ENCODE results near the gene TMEM263. TPM values are rescaled to one million over a fixed set of nuclear protein-coding genes. Genes with fewer than 3 reads are reported as not detected.
A peak's percentile ranks its signal among the peaks of the same experiment; 100 is the strongest.

Gene TMEM263
- total and polyA plus RNA-seq, 2 of the 13 experiments (the other 11 are each of a cell fraction or from before 2014, with no cell fraction given), result 25.9 to 58.6 TPM

DNA sequence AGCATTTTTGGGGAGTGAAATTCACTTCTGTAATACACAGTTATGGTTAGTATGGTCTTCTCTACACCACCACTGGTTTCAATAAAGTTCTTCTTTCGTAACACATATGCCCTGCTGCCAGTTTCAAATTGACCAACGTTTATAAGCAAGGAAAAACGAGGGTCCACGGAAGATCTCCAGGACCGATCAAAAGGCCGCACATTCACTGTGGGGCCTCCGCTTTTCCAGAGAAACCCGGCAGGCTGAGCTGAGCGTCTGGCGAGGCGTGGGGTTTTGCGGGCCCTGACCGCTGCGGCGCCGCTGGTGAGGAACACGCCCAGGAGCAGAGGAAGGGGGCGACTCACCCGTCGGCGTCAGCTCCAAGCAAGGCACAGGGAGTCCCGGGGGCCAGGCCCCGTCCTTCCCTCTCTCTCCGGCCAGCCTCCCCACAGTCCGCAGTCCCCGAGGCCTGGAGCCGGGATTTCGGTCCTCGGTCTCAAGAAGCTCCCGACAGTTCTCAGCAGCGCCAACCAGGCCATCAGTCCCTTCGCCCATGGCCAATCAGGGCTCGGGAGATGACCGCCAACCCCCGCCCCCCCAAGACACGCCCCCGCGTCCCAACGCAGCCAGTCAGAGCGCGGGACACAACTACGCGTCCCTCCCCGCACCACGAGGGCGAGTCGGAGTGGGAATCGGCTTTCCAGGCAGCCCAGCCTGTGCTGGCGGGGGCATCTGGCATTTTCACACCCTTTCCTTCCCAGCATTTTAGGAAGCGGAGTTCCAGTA lies 31.1 kb downstream of the TMEM263 start, which contains the start of gene MTERF2 (continued):
- TF ChIP-seq ISX (CRISPR knock-in tag; conservative IDR thresholded peaks at IDR 0.05) (no peak), ZGPAT (CRISPR knock-in tag; IDR thresholded peaks at IDR 0.05) (peak; percentile 39; the same call in 1 of the 2 replicates), ZNF382 (CRISPR knock-in tag; IDR thresholded peaks at IDR 0.05; ENCODE audit: borderline replicate concordance) (no peak), ZFX (CRISPR knock-in tag; IDR thresholded peaks at IDR 0.05; ENCODE audit: low read depth) (peak; percentile 97), ZNF101 (CRISPR knock-in tag; IDR thresholded peaks at IDR 0.05; ENCODE audit: borderline replicate concordance, low read depth) (0 out of 2 replicates have a peak, but pooled peaks have one; percentile 49), ZNF451 (CRISPR knock-in tag; IDR thresholded peaks at IDR 0.05) (0 out of 2 replicates have a peak, but pooled peaks have one; percentile 69), LRRFIP1 (CRISPR knock-in tag; conservative IDR thresholded peaks at IDR 0.05) (no peak), MZF1 (CRISPR knock-in tag; IDR thresholded peaks at IDR 0.05; ENCODE audit: borderline replicate concordance) (no peak), ARNT2 (CRISPR knock-in tag; IDR thresholded peaks at IDR 0.05; ENCODE audit: low read depth) (no peak; the same call in 1 of the 2 replicates), ZNF232 (CRISPR knock-in tag; IDR thresholded peaks at IDR 0.05; ENCODE audit: borderline replicate concordance) (0 out of 2 replicates have a peak, but pooled peaks have one; percentile 17), ATF1 (CRISPR knock-in tag; IDR thresholded peaks at IDR 0.05) (no peak), ZNF513 (CRISPR knock-in tag; conservative IDR thresholded peaks at IDR 0.05) (no peak), ZFY (CRISPR knock-in tag; IDR thresholded peaks at IDR 0.05) (peak; percentile 97), ZNF709 (CRISPR knock-in tag; IDR thresholded peaks at IDR 0.05) (peak; percentile 77; the same call in 1 of the 2 replicates), ZNF331 (CRISPR knock-in tag; IDR thresholded peaks at IDR 0.05) (no peak; the same call in 1 of the 2 replicates), ZNF761 (CRISPR knock-in tag; conservative IDR thresholded peaks at IDR 0.05) (peak; percentile 56; the same call in 1 of the 2 replicates), BORCS8-MEF2B (CRISPR knock-in tag; IDR thresholded peaks at IDR 0.05) (peak; percentile 92), FOSL1 (CRISPR knock-in tag; IDR thresholded peaks at IDR 0.05; ENCODE audit: borderline replicate concordance) (peak; percentile 15; the same call in 1 of the 2 replicates)
- TF ChIP-seq, protein P1, sequence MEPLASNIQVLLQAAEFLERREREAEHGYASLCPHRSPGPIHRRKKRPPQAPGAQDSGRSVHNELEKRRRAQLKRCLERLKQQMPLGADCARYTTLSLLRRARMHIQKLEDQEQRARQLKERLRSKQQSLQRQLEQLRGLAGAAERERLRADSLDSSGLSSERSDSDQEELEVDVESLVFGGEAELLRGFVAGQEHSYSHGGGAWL (CRISPR knock-in tag; IDR thresholded peaks at IDR 0.05), result peak; percentile 51; the same call in 1 of the 2 replicates
- TF ChIP-seq, protein P2, sequence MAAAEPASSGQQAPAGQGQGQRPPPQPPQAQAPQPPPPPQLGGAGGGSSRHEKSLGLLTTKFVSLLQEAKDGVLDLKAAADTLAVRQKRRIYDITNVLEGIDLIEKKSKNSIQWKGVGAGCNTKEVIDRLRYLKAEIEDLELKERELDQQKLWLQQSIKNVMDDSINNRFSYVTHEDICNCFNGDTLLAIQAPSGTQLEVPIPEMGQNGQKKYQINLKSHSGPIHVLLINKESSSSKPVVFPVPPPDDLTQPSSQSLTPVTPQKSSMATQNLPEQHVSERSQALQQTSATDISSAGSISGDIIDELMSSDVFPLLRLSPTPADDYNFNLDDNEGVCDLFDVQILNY (CRISPR knock-in tag; conservative IDR thresholded peaks at IDR 0.05), result no peak
- TF ChIP-seq, protein P3, sequence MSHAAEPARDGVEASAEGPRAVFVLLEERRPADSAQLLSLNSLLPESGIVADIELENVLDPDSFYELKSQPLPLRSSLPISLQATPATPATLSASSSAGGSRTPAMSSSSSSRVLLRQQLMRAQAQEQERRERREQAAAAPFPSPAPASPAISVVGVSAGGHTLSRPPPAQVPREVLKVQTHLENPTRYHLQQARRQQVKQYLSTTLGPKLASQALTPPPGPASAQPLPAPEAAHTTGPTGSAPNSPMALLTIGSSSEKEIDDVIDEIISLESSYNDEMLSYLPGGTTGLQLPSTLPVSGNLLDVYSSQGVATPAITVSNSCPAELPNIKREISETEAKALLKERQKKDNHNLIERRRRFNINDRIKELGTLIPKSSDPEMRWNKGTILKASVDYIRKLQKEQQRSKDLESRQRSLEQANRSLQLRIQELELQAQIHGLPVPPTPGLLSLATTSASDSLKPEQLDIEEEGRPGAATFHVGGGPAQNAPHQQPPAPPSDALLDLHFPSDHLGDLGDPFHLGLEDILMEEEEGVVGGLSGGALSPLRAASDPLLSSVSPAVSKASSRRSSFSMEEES (CRISPR knock-in tag; IDR thresholded peaks at IDR 0.05), result no peak
